C4-2B (cell line): Measurements from ENCODE around the gene RBFOX2.

Source experiments
- CTCF ChIP-seq: fragments of 450-650 bp; conservative IDR thresholded peaks from 2 replicates; pipeline ENCODE4 v1.5.1; 2017; ENCODE audit warnings: mild to moderate bottlenecking
- ZFX ChIP-seq: fragments of 450-650 bp; IDR thresholded peaks from 2 replicates; pipeline ENCODE4 v1.6.1; 2017

GRCh38 chr22:36009085-36009484, 19.5 kb downstream of the RBFOX2 start:
- TF ChIP-seq CTCF (no peak), ZFX (no peak)
